Thyroid gland (tissue), 4 donors: ENCODE results near the gene FHIT.

Experiments
- POLR2A ChIP-seq, 2 donors: fragments of 450-650 bp; IDR thresholded peaks; one replicate each; pipeline ENCODE4 v1.6.1; 2017; ENCODE audit warnings: antibody characterized with exemption in 2 of 2, mild to moderate bottlenecking in 2 of 2, moderate library complexity in 1 of 2
- TF ChIP-seq, protein P1 (sequence below), 6 experiments: fragments of 200-600 bp in 3 of 6; fragments of 450-650 bp in 3 of 6; sonication (generic) in 3 of 6; IDR thresholded peaks; one replicate each; pipeline ENCODE4 v1.5.1; 2016 to 2019; ENCODE audit warnings: antibody characterized with exemption in 6 of 6, mild to moderate bottlenecking in 2 of 6, inconsistent platforms in 1 of 6, moderate library complexity in 1 of 6

DNA sequence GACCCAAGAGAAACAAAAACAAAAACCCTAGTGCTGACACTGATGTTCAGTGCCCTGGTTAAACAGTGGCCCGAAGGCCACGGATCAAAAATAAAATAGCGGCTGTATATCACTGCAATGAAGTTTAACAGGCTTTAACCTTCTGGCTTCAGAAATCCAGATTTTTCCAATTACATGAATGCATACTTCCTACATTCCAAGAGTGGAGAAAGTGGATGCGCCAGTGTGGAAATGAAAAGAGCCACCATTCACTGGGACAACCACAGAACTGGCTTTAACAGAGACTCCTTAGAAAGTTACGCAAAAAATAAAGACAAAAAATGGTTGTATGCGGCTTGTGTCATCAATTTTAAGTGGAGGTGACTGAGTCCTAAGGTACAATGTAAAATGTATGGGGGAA is 522.2 kb downstream of the FHIT start:
- TF ChIP-seq, protein P1, sequence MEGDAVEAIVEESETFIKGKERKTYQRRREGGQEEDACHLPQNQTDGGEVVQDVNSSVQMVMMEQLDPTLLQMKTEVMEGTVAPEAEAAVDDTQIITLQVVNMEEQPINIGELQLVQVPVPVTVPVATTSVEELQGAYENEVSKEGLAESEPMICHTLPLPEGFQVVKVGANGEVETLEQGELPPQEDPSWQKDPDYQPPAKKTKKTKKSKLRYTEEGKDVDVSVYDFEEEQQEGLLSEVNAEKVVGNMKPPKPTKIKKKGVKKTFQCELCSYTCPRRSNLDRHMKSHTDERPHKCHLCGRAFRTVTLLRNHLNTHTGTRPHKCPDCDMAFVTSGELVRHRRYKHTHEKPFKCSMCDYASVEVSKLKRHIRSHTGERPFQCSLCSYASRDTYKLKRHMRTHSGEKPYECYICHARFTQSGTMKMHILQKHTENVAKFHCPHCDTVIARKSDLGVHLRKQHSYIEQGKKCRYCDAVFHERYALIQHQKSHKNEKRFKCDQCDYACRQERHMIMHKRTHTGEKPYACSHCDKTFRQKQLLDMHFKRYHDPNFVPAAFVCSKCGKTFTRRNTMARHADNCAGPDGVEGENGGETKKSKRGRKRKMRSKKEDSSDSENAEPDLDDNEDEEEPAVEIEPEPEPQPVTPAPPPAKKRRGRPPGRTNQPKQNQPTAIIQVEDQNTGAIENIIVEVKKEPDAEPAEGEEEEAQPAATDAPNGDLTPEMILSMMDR (IDR thresholded peaks at IDR 0.05), result no peak
- TF ChIP-seq POLR2A (IDR thresholded peaks at IDR 0.05), result no peak
